Neural cell (in vitro differentiated cells): Measurements from ENCODE around the gene C21orf58.

Experiments
- CTCF ChIP-seq: fragments of 450-650 bp; IDR thresholded peaks from 2 replicates; pipeline ENCODE4 v1.5.1; 2014; ENCODE audit warnings: antibody characterized with exemption, mild to moderate bottlenecking, moderate library complexity; ENCODE audit not compliant: poor library complexity, severe bottlenecking
- EZH2 ChIP-seq: fragments of 200-600, 300-800 bp; shearing (Covaris generic), sonication (generic); IDR thresholded peaks from 2 replicates; pipeline ENCODE4 v1.6.1; 2014; ENCODE audit warnings: antibody characterized with exemption, low read length, borderline replicate concordance, mild to moderate bottlenecking; ENCODE audit not compliant: insufficient read depth, poor library complexity, severe bottlenecking
- POLR2AphosphoS5 ChIP-seq: IDR thresholded peaks from 2 replicates; pipeline ENCODE4 v1.6.1; 2012
- RAD21 ChIP-seq: fragments of 450-650 bp; conservative IDR thresholded peaks from 2 replicates; pipeline ENCODE4 v1.6.1; 2014; ENCODE audit warnings: antibody characterized with exemption, mild to moderate bottlenecking, moderate library complexity
- SMC3 ChIP-seq: fragments of 450-650 bp; conservative IDR thresholded peaks from 2 replicates; pipeline ENCODE4 v1.6.1; 2014; ENCODE audit warnings: antibody characterized with exemption, mild to moderate bottlenecking, moderate library complexity; ENCODE audit not compliant: poor library complexity

DNA sequence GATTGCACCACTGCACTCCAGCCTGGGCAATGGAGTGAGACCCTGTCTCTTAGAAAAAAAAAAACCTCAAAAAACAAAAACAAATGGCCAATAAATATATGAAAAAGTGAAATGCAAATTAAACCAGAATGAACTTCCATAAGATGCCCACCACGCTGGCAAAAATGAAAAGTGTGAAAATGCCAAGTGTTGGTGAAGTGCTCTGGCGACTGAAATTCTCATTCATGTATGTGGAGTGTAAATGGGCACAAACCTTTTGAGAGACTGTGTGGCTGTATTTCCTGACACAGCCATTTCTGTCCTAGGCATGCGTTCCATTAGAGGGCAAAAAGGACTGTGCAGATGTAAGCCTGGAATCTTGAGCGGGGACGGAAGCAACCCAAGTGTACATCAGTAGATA lies 19.2 kb downstream of the C21orf58 start:
- no peak for TF ChIP-seq CTCF
- TF ChIP-seq SMC3: no peak
- TF ChIP-seq RAD21: no peak
- no peak for TF ChIP-seq POLR2AphosphoS5
- no peak for TF ChIP-seq EZH2
